Activated CD8-positive, alpha-beta memory T cell treated with anti-CD3 and anti-CD28 coated beads, Interleukin-2, amount 50 U/mL, for 4 hours (primary cell): ENCODE data around the gene BRINP2.

Source experiments
- DNase-seq: peaks from one replicate; pipeline ENCODE4 v3.0.0-alpha.2; 2020

The BRINP2 gene

GRCh38 chr1:177329871-177330270 lies 159.1 kb downstream of the BRINP2 start:
- no peak for DNase-seq
